GM19468 (cell line): ENCODE results near the gene PTPRG.

Experiments
- ATAC-seq: cut with Tn5 transposase; IDR thresholded peaks from one replicate; pipeline ENCODE4 v1.9.1; 2021; ENCODE audit warnings: mild to moderate bottlenecking, moderate library complexity, moderate number of reproducible peaks; ENCODE audit not compliant: unreplicated experiment; ENCODE audit errors: extremely low read depth

The PTPRG gene

GRCh38 chr3:62178739-62179600 is 617.6 kb downstream of the PTPRG start:
- ATAC-seq: no peak

GRCh38 chr3:62180514-62180913 is 619.1 kb downstream of the PTPRG start:
- ATAC-seq: no peak

DNA sequence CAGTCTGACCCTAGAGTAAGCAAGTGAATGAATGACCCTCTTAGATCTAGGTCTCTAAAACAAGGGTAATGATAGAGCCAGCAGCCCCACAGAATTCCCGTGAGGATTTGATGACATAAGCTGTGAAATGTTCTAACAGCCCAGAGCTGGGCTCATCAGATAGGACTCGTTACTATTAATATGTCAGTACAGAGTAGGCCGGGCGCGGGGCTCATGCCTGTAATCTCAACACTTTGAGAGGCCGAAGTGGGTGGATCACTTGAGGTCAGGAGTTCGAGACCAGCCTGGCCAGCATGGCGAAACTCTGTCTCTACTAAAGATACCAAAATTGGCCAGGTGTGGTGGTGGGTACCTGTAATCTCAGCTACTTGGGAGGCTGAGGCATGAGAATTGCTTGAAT is 621.7 kb downstream of the PTPRG start:
- no peak for ATAC-seq

DNA sequence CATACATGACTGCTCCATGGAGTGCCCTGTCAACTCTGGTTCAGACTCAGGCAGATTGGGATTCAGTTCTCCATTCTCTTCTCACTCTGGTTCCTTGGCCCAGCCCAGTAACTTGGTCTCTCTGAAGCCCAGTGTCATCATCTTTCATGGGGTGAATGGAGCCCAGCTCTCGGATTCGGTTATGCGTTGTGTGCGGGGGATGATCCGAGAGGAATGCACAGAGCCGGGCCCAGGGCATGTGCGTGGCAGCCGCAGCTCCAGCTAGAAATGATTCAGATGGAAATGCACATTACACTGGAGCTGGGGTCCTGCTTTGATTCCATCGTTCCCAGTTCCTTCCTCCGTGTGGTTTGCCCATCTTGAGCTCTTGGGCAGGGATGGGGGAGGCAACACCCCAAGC is 622.6 kb downstream of the PTPRG start:
- ATAC-seq: no peak

GRCh38 chr3:62184559-62184958 is 623.2 kb downstream of the PTPRG start:
- no peak for ATAC-seq

DNA sequence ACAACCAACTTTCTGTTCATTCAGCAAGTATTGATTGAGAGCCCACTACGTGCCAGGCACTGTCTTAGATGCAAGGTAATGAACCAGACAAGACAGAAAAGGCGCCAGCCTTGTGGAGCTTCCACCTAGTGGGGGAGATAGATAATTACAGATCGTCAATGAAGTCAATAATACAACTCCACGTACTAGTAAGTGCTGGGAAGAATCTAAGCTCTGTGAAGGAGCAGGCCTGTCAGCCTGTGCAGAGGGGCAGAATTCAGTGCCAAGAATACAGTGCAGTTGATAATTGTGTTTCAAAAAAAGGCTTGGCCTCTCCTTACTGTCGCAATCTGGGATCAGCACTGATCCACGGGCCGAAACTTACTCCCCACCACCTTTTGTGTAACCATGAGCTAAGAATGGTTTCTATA is 625.7 kb downstream of the PTPRG start:
- ATAC-seq: no peak

DNA sequence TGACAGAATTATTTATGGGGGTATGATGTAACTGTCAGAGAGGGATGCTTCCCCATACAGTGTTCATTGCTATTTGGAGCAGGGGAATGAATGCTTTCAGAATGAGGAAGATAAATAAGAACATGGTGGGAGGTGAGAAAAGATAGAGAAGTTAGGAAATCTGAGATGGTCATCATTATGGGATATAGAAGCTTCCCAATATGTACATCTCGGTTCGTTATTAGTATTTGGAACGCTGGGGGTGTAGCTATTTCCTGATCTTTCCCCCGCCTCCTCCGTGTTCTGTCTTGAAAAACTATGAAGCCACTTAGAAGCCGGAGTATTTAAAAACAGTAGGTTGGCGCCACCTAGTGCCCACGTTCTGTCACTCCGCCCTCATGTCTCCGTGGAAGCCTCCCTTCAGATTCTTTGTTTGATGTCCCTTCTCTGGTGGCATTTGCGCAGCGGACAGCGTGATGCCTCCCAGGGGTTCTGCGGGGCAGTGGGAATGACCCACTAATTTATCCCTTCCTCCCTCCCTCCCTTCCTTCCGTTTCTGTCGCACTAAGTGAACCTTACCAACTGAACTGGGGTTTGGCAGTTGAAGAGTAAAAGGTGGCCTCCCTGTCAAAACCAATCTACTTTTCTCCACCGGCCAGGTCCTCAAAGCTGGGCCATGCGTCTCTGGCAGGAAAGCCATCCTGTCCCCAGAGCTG is 627.5 kb downstream of the PTPRG start:
- peak; percentile 67 for ATAC-seq

DNA sequence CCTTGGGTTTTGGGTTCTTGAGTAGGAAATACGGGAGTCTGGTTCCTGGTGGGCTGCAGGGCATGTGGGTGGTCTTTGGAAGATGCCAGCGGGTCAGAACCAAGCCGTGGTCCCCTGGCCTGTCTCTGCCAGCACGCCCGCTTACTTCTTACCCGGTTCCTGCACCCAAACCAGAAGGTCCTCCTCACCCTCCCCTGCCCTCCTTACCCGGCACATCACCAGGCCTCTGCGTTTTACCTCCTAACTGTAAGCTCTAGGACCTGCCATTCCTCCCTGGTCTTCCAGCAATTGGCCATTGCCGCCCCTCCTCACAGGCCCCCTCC is 628.0 kb downstream of the PTPRG start:
- ATAC-seq: no peak

DNA sequence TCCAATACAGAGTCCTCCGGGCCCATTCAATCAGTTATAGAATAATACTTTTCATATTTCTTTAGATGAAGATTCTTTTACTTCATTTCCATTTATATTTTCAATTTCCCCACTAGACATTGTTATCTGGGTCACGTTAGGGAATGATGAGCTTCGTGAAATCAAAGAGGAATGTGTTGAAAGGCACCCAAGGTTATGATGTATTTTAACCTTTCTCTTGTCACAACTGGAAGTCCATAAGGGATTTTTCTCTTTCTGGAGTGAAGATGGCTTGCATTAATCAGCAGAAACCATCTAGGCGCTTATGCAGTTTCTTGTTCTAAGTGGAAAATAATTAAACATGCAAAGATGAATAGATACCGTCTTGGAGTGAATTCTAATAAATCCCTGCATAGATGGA is 631.5 kb downstream of the PTPRG start:
- no peak for ATAC-seq

GRCh38 chr3:62193586-62194345 is 632.4 kb downstream of the PTPRG start:
- ATAC-seq: no peak

DNA sequence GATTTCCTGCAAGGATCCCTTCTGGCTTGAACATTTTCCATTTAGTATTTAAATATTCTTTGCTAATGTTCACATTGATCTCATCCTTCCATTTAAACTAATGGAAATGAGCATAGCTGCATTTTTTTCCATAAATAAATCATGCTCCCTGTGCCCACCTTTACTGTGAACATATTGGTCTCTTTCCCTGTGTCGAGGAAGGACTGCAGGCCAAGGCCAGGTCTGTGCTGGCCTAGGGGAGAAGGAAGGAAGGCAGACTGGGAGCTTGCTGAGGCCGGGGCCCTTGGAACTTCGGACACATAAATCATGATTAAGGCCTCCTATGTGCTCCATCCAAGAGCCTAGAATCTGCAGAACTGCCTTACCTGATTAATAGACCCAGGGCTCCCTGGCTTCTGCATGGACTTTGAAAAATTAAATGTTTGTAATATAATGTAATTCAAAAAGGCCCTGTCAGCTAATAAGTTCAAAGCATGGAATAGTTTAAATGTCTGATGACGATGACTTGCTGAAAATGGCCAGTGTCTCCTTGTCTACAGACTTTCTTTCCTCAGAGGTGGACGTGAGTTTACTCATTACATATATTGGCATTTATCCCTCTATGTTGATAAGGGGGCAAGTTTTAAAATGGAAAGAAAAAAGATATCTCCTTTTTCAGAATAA is 636.1 kb downstream of the PTPRG start:
- ATAC-seq: no peak

DNA sequence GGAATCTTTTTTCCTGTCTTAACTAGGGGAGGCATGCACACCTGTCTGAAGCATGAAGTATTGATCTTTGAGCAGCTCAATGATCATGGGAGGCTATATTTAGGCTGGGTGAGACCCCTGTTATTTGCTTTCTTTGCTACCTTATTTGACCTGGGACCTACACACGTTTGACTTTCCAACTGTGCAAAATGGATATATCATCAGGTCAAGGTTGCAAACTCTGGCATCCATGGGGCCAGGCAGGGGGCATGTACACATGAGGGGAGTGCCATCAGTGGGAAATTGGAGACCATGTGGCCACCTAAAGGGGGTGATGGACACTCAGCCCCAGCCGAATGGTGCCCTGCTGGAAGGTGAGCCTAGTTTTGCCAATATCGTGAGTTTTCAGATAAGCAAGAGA is 637.8 kb downstream of the PTPRG start:
- no peak for ATAC-seq

GRCh38 chr3:62201438-62202035 is 640.2 kb downstream of the PTPRG start:
- ATAC-seq: no peak

- no peak for ATAC-seq
These were observed 641.8 kb downstream of the PTPRG start for GRCh38 chr3:62203152-62203551.

DNA sequence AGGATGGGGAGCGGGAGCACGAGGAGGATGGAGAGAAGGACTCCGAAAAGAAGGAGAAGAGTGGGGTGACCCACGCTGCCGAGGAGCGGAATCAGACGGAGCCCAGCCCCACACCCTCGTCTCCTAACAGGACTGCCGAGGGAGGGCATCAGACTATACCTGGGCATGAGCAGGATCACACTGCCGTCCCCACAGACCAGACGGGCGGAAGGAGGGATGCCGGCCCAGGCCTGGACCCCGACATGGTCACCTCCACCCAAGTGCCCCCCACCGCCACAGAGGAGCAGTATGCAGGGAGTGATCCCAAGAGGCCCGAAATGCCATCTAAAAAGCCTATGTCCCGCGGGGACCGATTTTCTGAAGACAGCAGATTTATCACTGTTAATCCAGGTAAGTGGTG is 642.2 kb downstream of the PTPRG start:
- ATAC-seq: no peak

GRCh38 chr3:62207197-62207596 is 645.8 kb downstream of the PTPRG start:
- ATAC-seq: no peak

DNA sequence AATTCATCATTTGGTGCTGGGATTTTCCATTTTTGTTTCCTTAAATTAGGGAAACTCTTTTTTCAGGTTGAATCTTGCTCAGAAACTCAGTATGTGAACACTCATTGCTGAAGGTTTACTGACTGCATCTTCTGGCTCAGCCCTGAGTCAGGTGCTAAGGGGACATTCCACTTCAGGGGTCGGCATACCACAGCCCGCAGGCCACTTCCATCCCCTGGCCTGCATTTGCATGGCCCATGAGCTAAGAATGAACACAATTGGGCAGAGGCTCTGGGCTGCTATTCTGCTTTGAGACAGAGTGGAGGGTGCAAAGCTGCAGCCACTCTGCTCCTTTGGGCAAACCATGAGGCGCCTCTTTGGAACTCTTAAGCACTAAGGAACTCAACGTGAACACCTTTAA is 647.0 kb downstream of the PTPRG start:
- no peak for ATAC-seq

GRCh38 chr3:62209101-62209500 is 647.7 kb downstream of the PTPRG start:
- no peak for ATAC-seq

DNA sequence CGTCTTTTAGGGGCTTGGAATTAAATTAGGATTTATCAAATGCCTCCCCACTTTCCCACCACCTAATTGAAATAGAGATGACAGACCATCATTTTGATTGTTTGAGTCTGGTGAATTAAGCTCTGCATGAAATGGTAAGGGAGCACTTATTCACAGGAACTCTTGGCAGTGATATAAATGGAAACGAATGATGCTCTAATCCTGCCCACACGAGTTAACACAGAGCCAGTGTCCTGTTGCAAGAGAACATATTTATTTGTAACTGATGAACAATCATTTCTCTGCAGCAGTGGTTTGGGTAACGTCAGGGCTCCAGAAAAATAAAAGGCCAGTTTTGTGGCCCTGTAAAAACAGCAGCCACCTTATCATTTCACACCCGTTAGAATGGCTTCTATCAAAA is 648.6 kb downstream of the PTPRG start:
- ATAC-seq: no peak
